ENCODE measurements around the gene PRDM16. TPM values are rescaled to one million over a fixed set of nuclear protein-coding genes. Genes with fewer than 3 reads are reported as not detected.

Gene PRDM16
- total RNA-seq, 1 donor from 2014 or later = not detected

DNA sequence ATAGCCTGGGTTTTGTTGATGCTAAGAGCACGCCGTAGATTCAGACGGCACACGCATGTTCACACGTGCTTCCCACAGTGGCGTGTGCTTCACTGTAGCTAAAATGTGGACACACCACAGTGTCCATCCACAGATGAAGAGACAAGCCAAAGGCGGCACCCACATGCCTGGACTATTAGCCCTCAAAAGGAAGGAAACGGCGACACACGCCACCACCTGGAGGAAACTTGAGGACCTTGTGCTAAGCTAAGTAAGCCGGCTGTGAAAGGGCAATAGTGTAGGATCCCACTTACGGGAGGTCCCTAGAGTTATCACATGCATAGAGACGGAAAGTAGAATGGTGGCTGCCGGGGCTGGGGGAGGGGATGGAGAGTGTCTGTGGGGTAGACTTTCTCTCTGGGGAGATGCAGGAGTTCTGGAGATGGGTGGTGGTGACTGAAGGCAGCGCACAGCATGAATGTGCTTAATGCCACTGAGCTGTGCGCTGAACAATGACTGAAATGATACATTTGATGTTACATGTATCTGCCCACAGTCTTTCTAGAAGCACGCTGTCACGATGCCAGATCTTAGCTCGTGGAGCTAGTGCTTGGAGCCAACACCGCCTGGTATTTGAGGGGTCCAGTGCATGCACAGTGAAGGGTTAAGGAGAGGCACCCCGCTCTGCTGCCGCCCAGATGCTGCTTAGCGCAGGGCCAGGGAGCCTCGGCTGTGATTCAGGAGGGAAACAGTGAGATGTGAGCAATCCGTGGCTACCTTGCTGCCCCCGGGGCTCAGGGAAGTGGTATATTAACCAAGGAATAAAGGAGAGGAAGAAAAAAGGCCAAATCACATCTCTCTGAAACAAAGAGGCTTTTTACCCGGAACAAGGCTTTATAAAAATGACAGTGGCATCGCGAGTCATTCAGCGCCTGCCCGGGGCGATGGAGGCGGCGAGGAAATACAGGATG lies 103.7 kb downstream of the PRDM16 start:
- no peaks in the 10 kb centered on the region for H3K36me3 Mint-ChIP-seq (ENCODE audit: low read depth)
- H3K27me3 Mint-ChIP-seq (ENCODE audit: low read depth) = peaks cover 4% of the 10 kb centered on the region
- no peaks in the 10 kb centered on the region for H3K9me3 Mint-ChIP-seq
- no peak overlapping the region for H3K27ac Mint-ChIP-seq
- H3K4me3 Mint-ChIP-seq (ENCODE audit: low read depth) = no peak overlapping the region
- intact Hi-C loops (cut with micrococcal nuclease) = no loop called here
- no peak for DNase-seq (ENCODE audit: low spot score)
- no peaks in the 10 kb centered on the region for H3K4me1 Mint-ChIP-seq (ENCODE audit: low read depth)

DNA sequence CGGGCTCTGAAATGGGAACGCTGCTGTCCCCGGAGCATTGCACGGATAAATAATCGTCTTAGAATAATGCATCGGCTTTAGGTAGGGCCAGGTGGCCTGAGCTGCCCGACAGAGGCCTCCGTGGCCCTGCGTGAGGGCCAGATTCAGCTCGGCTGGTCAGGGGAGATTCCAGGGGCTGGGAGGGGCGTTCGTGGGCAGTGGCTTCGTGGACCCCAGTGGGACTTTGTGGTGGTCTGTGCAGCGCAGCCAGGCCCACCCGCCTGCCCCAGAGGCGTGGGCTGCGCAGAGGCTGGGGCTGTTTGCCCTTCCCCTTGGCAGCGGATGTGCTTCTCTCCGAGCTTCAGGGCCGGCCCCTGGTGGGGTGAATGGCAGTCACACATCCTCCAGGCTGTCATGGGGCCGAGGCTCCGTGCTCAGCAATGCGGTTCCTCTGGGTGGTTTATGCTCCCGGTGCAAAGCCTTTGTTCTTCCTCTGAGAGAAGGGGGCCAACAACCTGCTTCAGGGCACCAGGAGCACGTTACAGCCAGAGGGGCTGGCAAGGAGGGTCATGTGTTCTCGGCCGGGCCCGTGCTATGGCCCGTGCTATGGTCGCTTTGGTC lies 104.5 kb downstream of the PRDM16 start:
- Mint-ChIP-seq H3K4me1 (ENCODE audit: low read depth) (no peaks in the 10 kb centered on the region), H3K27ac (no peak overlapping the region), H3K4me3 (ENCODE audit: low read depth) (no peak overlapping the region), H3K27me3 (ENCODE audit: low read depth) (peaks cover 4% of the 10 kb centered on the region), H3K9me3 (no peaks in the 10 kb centered on the region), H3K36me3 (ENCODE audit: low read depth) (no peaks in the 10 kb centered on the region)
- no peak for DNase-seq (ENCODE audit: low spot score)
- intact Hi-C loops (cut with micrococcal nuclease) = no loop called here

DNA sequence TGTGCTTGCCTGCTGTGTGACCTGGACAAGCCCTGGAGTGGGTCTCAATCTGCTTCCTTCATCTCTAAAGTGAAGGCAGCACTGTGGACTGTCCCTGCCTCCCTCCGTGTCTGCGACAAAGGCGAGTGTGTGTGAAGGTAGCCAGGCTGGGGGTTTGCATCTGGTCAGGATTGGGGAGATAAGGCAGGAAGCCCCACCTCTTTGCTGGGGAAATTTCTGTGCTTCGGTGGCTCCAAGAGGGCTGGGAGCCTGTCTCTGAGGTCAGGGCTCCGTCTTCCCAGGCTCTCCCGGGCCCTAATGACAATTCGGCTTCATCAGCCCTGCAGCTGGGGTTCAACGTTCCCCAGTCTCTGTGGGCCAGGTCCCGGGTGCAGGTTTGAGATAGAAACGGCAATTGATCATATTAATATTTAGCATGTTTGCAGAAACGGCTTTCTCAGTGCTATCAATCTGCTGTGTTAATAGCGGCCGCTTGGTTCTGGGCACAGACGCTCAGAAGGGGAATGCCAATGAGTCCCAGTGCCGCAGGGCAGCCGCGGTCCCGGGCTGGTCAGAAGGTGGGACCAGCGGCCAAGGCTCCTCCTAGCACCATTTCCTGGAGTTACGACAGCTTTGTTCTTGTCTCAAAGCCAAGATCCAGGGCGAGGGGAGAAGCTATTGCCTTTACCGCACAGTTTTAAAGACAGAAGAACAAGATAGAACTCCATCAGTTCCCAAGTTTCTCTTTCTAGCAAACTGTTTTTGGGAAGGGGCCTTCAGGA lies 105.7 kb downstream of the PRDM16 start:
- intact Hi-C loops (cut with micrococcal nuclease) = no loop called here
- peaks cover 4% of the 10 kb centered on the region for H3K27me3 Mint-ChIP-seq (ENCODE audit: low read depth)
- no peak overlapping the region for H3K27ac Mint-ChIP-seq
- H3K9me3 Mint-ChIP-seq = no peaks in the 10 kb centered on the region
- no peak for DNase-seq (ENCODE audit: low spot score)
- no peaks in the 10 kb centered on the region for H3K36me3 Mint-ChIP-seq (ENCODE audit: low read depth)
- H3K4me1 Mint-ChIP-seq (ENCODE audit: low read depth) = no peaks in the 10 kb centered on the region
- no peak overlapping the region for H3K4me3 Mint-ChIP-seq (ENCODE audit: low read depth)

- DNase-seq (ENCODE audit: low spot score) = no peak
- no peaks in the 10 kb centered on the region for H3K4me1 Mint-ChIP-seq (ENCODE audit: low read depth)
- intact Hi-C loops (cut with micrococcal nuclease) = no loop called here
- no peaks in the 10 kb centered on the region for H3K9me3 Mint-ChIP-seq
- no peak overlapping the region for H3K27ac Mint-ChIP-seq
- no peak overlapping the region for H3K4me3 Mint-ChIP-seq (ENCODE audit: low read depth)
- peaks cover 4% of the 10 kb centered on the region for H3K27me3 Mint-ChIP-seq (ENCODE audit: low read depth)
- H3K36me3 Mint-ChIP-seq (ENCODE audit: low read depth) = no peaks in the 10 kb centered on the region
These were observed 106.5 kb downstream of the PRDM16 start for GRCh38 chr1:3175486-3175885.

GRCh38 chr1:3176028-3176427 lies 107.0 kb downstream of the PRDM16 start:
- intact Hi-C loops (cut with micrococcal nuclease) = no loop called here
- H3K4me3 Mint-ChIP-seq (ENCODE audit: low read depth) = no peak overlapping the region
- DNase-seq (ENCODE audit: low spot score) = no peak
- H3K27ac Mint-ChIP-seq = no peak overlapping the region
- no peaks in the 10 kb centered on the region for H3K9me3 Mint-ChIP-seq
- H3K27me3 Mint-ChIP-seq (ENCODE audit: low read depth) = peaks cover 3% of the 10 kb centered on the region
- H3K4me1 Mint-ChIP-seq (ENCODE audit: low read depth) = no peaks in the 10 kb centered on the region
- H3K36me3 Mint-ChIP-seq (ENCODE audit: low read depth) = no peaks in the 10 kb centered on the region

DNA sequence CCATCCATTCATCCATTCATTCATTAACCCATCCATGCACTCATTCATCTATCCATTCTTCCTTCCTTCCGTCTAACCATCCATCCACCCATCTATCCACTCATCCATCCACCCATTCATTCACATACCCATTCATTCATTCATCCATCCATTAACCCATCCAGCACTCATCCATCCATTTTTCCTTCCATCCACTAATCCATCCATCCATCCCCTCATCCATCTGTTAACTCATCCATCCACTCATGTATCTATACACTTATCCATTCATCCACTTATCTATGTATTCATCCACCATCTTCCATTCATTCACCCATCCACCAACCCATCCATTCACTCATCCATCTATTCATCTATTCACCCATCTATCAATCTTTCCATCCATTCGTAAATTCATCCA lies 107.8 kb downstream of the PRDM16 start:
- H3K4me1 Mint-ChIP-seq (ENCODE audit: low read depth) = no peaks in the 10 kb centered on the region
- intact Hi-C loops (cut with micrococcal nuclease) = no loop called here
- no peak overlapping the region for H3K27ac Mint-ChIP-seq
- H3K27me3 Mint-ChIP-seq (ENCODE audit: low read depth) = no peaks in the 10 kb centered on the region
- no peaks in the 10 kb centered on the region for H3K9me3 Mint-ChIP-seq
- no peak for DNase-seq (ENCODE audit: low spot score)
- H3K4me3 Mint-ChIP-seq (ENCODE audit: low read depth) = no peak overlapping the region
- no peaks in the 10 kb centered on the region for H3K36me3 Mint-ChIP-seq (ENCODE audit: low read depth)

DNA sequence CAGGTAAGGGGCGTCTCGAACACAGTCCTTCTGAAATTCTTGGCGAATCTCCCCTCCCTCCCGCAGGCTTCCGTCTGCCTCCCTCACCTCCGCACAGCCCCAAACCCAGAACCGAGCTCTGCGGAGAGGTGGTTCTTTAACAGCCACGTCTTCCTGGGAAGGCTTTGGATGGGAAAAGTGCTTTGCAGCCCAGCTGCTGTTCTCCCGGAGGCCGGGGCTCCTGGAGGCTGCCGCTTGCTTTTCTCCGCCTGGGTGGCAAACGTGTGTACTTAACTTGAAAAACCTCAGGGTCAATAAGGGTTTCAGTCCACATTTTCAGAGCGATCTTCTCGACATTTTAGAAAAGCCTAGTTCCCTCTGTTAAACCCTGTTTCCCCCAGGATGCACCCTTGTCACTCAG lies 109.3 kb downstream of the PRDM16 start:
- H3K27ac Mint-ChIP-seq = no peak overlapping the region
- H3K27me3 Mint-ChIP-seq (ENCODE audit: low read depth) = no peaks in the 10 kb centered on the region
- no peaks in the 10 kb centered on the region for H3K9me3 Mint-ChIP-seq
- no peaks in the 10 kb centered on the region for H3K36me3 Mint-ChIP-seq (ENCODE audit: low read depth)
- H3K4me1 Mint-ChIP-seq (ENCODE audit: low read depth) = no peaks in the 10 kb centered on the region
- H3K4me3 Mint-ChIP-seq (ENCODE audit: low read depth) = no peak overlapping the region
- no peak for DNase-seq (ENCODE audit: low spot score)
- intact Hi-C loops (cut with micrococcal nuclease) = no loop called here

DNA sequence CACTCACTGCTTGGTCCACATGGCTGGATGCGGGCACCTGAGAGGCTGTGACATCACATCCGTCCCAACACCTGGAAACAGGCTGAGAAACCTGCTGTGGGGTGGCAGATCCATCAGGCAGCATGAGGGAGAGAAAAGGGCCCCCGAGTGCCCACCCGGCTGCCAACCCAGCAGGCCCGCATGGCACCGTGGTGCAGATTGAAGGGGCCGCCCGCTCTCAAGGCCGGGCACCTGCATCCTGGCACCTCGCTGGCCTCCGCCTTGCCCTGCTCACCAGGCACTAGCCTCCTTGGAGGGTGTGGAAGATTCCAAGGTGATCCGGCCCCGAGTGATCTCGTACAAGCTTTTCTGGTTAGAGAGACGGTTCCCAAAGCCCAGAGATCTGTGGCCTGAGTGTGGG lies 110.5 kb downstream of the PRDM16 start:
- intact Hi-C loops (cut with micrococcal nuclease) = no loop called here
- Mint-ChIP-seq H3K36me3 (ENCODE audit: low read depth) (no peaks in the 10 kb centered on the region), H3K4me3 (ENCODE audit: low read depth) (no peak overlapping the region), H3K27me3 (ENCODE audit: low read depth) (no peaks in the 10 kb centered on the region), H3K27ac (no peak overlapping the region), H3K4me1 (ENCODE audit: low read depth) (no peaks in the 10 kb centered on the region), H3K9me3 (no peaks in the 10 kb centered on the region)
- no peak for DNase-seq (ENCODE audit: low spot score)

GRCh38 chr1:3180915-3181314 lies 111.9 kb downstream of the PRDM16 start:
- peaks cover 2% of the 10 kb centered on the region for H3K27me3 Mint-ChIP-seq (ENCODE audit: low read depth)
- no peak for DNase-seq (ENCODE audit: low spot score)
- H3K9me3 Mint-ChIP-seq = no peaks in the 10 kb centered on the region
- no peak overlapping the region for H3K4me3 Mint-ChIP-seq (ENCODE audit: low read depth)
- H3K36me3 Mint-ChIP-seq (ENCODE audit: low read depth) = no peaks in the 10 kb centered on the region
- H3K4me1 Mint-ChIP-seq (ENCODE audit: low read depth) = no peaks in the 10 kb centered on the region
- intact Hi-C loops (cut with micrococcal nuclease) = no loop called here
- H3K27ac Mint-ChIP-seq = no peak overlapping the region

- no peak for DNase-seq (ENCODE audit: low spot score)
- Mint-ChIP-seq H3K36me3 (ENCODE audit: low read depth) (no peaks in the 10 kb centered on the region), H3K9me3 (no peaks in the 10 kb centered on the region), H3K4me3 (ENCODE audit: low read depth) (no peak overlapping the region), H3K4me1 (ENCODE audit: low read depth) (no peaks in the 10 kb centered on the region), H3K27ac (no peak overlapping the region), H3K27me3 (ENCODE audit: low read depth) (peaks cover 2% of the 10 kb centered on the region)
- intact Hi-C loops (cut with micrococcal nuclease) = no loop called here
These were observed 113.0 kb downstream of the PRDM16 start for GRCh38 chr1:3181956-3182355.

GRCh38 chr1:3183411-3183810 lies 114.4 kb downstream of the PRDM16 start:
- Mint-ChIP-seq H3K27me3 (ENCODE audit: low read depth) (peaks cover 2% of the 10 kb centered on the region), H3K27ac (no peak overlapping the region), H3K4me3 (ENCODE audit: low read depth) (no peak overlapping the region), H3K36me3 (ENCODE audit: low read depth) (no peaks in the 10 kb centered on the region), H3K9me3 (no peaks in the 10 kb centered on the region), H3K4me1 (ENCODE audit: low read depth) (no peaks in the 10 kb centered on the region)
- no peak for DNase-seq (ENCODE audit: low spot score)
- intact Hi-C loops (cut with micrococcal nuclease) = no loop called here

DNA sequence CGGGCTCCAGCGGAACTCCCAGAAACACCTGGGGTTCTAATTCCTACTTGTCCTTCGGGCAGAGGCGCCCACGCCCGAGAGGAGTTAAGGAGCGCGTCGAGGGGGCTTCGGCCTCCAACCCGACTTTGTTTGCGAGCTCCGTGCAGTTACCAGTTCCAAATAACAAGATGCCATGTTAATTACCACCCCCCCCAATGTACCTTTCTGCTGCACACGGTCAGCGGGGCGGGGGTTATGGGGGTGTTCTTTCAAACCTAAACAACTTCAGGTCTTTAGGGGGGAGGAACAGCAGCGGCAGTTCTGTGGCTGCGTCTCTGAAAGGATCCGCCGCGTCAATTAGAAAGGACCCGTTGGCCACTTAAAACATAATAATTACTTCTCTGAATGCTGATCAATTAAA lies 114.8 kb downstream of the PRDM16 start:
- H3K27ac Mint-ChIP-seq = no peak overlapping the region
- H3K4me3 Mint-ChIP-seq (ENCODE audit: low read depth) = no peak overlapping the region
- DNase-seq (ENCODE audit: low spot score) = no peak
- no peaks in the 10 kb centered on the region for H3K36me3 Mint-ChIP-seq (ENCODE audit: low read depth)
- peaks cover 2% of the 10 kb centered on the region for H3K27me3 Mint-ChIP-seq (ENCODE audit: low read depth)
- intact Hi-C loops (cut with micrococcal nuclease) = no loop called here
- no peaks in the 10 kb centered on the region for H3K4me1 Mint-ChIP-seq (ENCODE audit: low read depth)
- H3K9me3 Mint-ChIP-seq = no peaks in the 10 kb centered on the region

DNA sequence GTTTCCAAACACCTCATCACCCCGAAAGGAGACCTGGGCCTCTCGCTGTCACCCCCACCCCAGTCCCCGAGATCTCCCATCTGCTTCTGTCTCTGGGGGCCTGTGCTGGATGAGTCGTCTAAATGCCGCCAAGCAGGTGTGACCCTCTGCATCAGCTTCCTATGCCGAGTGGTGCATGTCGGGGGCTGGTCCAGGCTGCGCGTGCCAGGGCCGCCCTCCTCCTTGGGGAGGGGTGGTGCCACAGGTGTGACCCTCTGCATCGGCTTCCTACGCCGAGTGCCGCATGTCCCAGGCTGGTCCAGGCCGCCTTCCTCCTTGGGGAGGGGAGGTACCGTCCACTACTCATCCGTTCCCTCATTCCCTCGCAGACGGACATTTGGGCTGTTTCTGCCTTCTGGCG lies 115.7 kb downstream of the PRDM16 start:
- peaks cover 2% of the 10 kb centered on the region for H3K27me3 Mint-ChIP-seq (ENCODE audit: low read depth)
- intact Hi-C loops (cut with micrococcal nuclease) = no loop called here
- DNase-seq (ENCODE audit: low spot score) = no peak
- H3K36me3 Mint-ChIP-seq (ENCODE audit: low read depth) = no peaks in the 10 kb centered on the region
- no peak overlapping the region for H3K4me3 Mint-ChIP-seq (ENCODE audit: low read depth)
- H3K27ac Mint-ChIP-seq = no peak overlapping the region
- no peaks in the 10 kb centered on the region for H3K4me1 Mint-ChIP-seq (ENCODE audit: low read depth)
- no peaks in the 10 kb centered on the region for H3K9me3 Mint-ChIP-seq

Data from activated T-helper 2 cell treated with anti-CD3 and anti-CD28 coated beads, Interferon-gamma antibody, Interleukin-2, Interleukin-4, amounts not matched to agents 10 μg/mL and 5 μg/mL and 100 μg/mL, durations not matched to agents 14 hours and 24 hours and 36 hours (primary cell).